Osteoblast (primary cell): ENCODE data around the gene FOXK1. TPM values are rescaled to one million over a fixed set of nuclear protein-coding genes. Genes with fewer than 3 reads are reported as not detected.

ENCODE experiments used
- DNase-seq: peaks from one replicate; pipeline ENCODE4 v3.0.0; 2011; ENCODE audit warnings: low spot score, mixed read lengths; ENCODE audit not compliant: insufficient read length; ENCODE audit errors: missing footprints
- H2AFZ ChIP-seq: 2 replicates; pipeline ENCODE4 v1.6.0; 2011; ENCODE audit warnings: mild to moderate bottlenecking, low read length
- H3K27ac ChIP-seq: 2 replicates; pipeline ENCODE4 v1.5.1; 2011; ENCODE audit warnings: mild to moderate bottlenecking, low read depth, low read length, moderate library complexity
- H3K27me3 ChIP-seq: 2 replicates; pipeline ENCODE4 v1.6.0; 2012; ENCODE audit warnings: mild to moderate bottlenecking, control low read depth, inconsistent platforms, low read length, moderate library complexity; ENCODE audit not compliant: insufficient read depth
- H3K36me3 ChIP-seq: 2 replicates; pipeline ENCODE4 v1.5.1; 2011; ENCODE audit warnings: mild to moderate bottlenecking, low read length, control low read depth, moderate library complexity; ENCODE audit not compliant: insufficient read depth
- H3K4me1 ChIP-seq: 2 replicates; pipeline ENCODE4 v1.5.1; 2011; ENCODE audit warnings: mild to moderate bottlenecking, low read length, control low read depth, moderate library complexity; ENCODE audit not compliant: insufficient read depth
- H3K4me2 ChIP-seq: 2 replicates; pipeline ENCODE4 v1.6.0; 2011; ENCODE audit warnings: mild to moderate bottlenecking, low read length; ENCODE audit not compliant: insufficient read depth
- H3K4me3 ChIP-seq: fragments of 200-600 bp; sonication (generic); 3 replicates; pipeline ENCODE4 v1.5.1; 2012; ENCODE audit warnings: mild to moderate bottlenecking, low read length, inconsistent platforms; ENCODE audit not compliant: insufficient read depth
- H3K79me2 ChIP-seq: 2 replicates; pipeline ENCODE4 v1.6.0; 2012; ENCODE audit warnings: mild to moderate bottlenecking, low read length, control low read depth, inconsistent platforms; ENCODE audit not compliant: insufficient read depth
- H3K9me3 ChIP-seq: 2 replicates; pipeline ENCODE4 v1.5.1; 2011; ENCODE audit warnings: low read depth, low read length, control low read depth
- H4K20me1 ChIP-seq: 2 replicates; pipeline ENCODE4 v1.6.0; 2012; ENCODE audit warnings: mild to moderate bottlenecking, low read length, control low read depth; ENCODE audit not compliant: insufficient read depth
- total RNA-seq: library from RNA; depleted of rRNA; stranded (reverse); fragments of >200 nt; gene quantifications from 2 replicates; pipeline ENCODE4 v1.2.3, GENCODE V29; 2012
- TF ChIP-seq, protein P1 (sequence below): IDR thresholded peaks from 2 replicates; pipeline ENCODE4 v1.5.1; 2011; ENCODE audit warnings: mild to moderate bottlenecking, low read depth, low read length, moderate library complexity; ENCODE audit errors: extremely low read depth

The FOXK1 gene
- total RNA-seq, 1 donor = 31.8 TPM

DNA sequence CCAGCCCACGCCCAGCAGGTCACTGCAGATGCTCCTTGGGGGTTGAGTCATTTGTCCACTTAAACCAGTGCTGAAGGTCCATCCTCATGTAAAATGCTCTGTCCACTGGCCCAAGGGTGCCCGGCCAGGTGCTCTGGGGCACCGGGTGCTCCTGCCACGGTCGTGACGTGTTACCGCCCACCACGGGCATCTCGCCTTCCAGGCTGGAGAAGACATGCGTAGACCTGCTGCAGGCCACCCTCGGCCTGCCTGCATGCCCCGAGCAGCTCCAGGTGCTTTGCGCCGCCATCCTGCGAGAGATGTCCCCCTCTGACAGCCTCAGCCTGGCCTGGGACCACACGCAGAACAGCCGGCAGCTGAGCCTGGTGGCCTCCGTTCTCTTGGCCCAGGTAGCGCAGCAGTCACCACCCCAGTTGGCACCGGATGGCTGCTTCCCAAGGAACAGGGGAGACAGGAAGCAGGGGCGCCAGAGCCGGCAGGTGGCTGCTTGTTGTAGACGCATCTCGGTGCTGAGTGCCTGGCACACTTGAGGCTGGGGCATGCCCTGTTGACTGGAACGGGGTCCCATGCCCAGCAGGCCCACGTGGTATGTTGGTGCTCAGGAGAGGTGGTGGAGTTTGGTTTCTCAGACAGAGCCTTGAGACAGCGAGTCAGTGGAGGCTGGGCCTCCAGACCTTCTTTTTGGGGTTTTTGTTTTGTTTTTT is 99.4 kb downstream of the FOXK1 start:
- no peak for DNase-seq
- peaks cover 50% of the 10 kb centered on the region for H3K36me3 ChIP-seq

DNA sequence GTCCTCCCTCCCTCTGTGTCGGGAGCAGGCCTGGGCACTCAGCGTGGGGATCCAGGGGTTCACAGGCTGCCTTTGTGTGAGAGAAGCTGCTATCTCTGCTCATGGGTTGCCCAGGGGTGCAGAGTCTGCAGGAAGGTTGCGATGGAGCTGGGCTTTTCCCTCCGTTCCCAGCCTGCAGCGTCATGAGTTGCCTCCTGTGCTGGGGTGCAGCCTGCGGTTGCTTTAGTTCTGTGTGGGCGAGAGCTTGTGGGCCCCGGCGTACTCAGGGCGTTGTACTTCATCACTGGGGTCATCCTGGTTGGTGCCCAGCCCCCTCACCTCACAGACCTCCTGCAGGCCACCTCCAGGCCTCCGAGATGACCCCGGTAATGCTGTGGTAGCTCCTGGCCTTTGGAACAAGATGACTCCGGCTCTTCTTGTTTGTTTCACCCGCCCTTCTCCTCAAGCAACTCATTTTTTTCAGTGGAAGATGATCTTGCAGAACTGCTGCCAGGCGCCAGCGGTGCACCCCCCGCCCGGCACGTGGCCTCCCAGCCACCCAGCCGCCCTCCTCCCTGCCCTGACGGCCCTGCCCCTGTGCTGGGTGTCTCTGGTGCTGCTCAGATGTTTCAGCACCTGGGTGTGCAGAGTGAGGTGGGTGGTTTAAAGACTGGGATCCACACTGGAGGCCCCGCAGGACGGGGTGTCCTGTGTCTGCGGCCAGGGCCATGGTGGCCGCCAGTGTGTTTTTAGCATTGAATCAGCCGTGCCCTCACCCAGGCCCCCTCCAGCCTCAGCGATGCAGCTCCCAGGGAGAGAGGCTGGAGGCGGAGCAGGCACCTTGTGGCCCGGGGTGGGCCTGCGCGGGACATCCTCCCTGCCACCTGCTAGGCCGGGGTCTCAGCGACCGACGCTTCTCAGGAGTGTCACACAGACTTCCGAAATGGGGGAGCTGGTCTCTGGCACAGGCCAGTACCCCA is 100.5 kb downstream of the FOXK1 start:
- no peak overlapping the region for H3K4me3 ChIP-seq
- H3K4me2 ChIP-seq = no peak overlapping the region
- peaks cover 44% of the 10 kb centered on the region for H3K79me2 ChIP-seq
- H2AFZ ChIP-seq = no peak overlapping the region
- H3K27me3 ChIP-seq = no peaks in the 10 kb centered on the region
- H3K9me3 ChIP-seq = no peaks in the 10 kb centered on the region
- H3K36me3 ChIP-seq = peaks cover 46% of the 10 kb centered on the region
- no peak overlapping the region for H3K27ac ChIP-seq
- H4K20me1 ChIP-seq = peaks cover 13% of the 10 kb centered on the region
- no peak for DNase-seq
- TF ChIP-seq, protein P1, sequence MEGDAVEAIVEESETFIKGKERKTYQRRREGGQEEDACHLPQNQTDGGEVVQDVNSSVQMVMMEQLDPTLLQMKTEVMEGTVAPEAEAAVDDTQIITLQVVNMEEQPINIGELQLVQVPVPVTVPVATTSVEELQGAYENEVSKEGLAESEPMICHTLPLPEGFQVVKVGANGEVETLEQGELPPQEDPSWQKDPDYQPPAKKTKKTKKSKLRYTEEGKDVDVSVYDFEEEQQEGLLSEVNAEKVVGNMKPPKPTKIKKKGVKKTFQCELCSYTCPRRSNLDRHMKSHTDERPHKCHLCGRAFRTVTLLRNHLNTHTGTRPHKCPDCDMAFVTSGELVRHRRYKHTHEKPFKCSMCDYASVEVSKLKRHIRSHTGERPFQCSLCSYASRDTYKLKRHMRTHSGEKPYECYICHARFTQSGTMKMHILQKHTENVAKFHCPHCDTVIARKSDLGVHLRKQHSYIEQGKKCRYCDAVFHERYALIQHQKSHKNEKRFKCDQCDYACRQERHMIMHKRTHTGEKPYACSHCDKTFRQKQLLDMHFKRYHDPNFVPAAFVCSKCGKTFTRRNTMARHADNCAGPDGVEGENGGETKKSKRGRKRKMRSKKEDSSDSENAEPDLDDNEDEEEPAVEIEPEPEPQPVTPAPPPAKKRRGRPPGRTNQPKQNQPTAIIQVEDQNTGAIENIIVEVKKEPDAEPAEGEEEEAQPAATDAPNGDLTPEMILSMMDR = no peak
- no peaks in the 10 kb centered on the region for H3K4me1 ChIP-seq

More for the DNA sequence above, 99.4 kb downstream of the FOXK1 start:
- peaks cover 19% of the 10 kb centered on the region for H4K20me1 ChIP-seq
- no peaks in the 10 kb centered on the region for H3K27me3 ChIP-seq
- TF ChIP-seq, protein P1 = no peak
- H3K9me3 ChIP-seq = no peaks in the 10 kb centered on the region
- no peak overlapping the region for H2AFZ ChIP-seq
- H3K79me2 ChIP-seq = peaks cover 55% of the 10 kb centered on the region
- peaks cover 6% of the 10 kb centered on the region for H3K4me1 ChIP-seq
- no peak overlapping the region for H3K27ac ChIP-seq
- H3K4me3 ChIP-seq = no peak overlapping the region
- no peak overlapping the region for H3K4me2 ChIP-seq

DNA sequence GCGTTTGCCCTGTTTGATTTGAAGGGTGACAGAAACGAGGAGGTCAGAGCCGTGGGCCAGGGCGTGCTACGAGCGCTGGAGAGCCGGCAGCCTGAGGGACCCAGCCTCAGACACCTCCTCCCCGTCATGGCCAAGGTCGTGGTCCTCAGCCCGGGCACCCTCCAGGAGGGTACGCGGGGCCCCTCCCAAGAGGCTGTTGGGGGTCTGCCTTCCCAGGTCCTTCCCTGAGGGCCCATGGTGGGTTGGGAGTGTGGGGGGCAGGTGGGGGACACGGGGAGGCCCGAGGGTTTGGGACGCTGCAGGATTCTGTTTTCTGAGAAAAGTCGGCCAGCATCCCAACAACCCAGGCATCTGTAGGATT is 101.2 kb downstream of the FOXK1 start:
- H3K27ac ChIP-seq = no peak overlapping the region
- H2AFZ ChIP-seq = no peak overlapping the region
- peaks cover 38% of the 10 kb centered on the region for H3K79me2 ChIP-seq
- peaks cover 41% of the 10 kb centered on the region for H3K36me3 ChIP-seq
- H3K4me2 ChIP-seq = no peak overlapping the region
- no peaks in the 10 kb centered on the region for H3K4me1 ChIP-seq
- TF ChIP-seq, protein P1 = no peak
- no peak overlapping the region for H3K4me3 ChIP-seq
- peaks cover 6% of the 10 kb centered on the region for H4K20me1 ChIP-seq
- no peaks in the 10 kb centered on the region for H3K9me3 ChIP-seq
- no peak for DNase-seq
- H3K27me3 ChIP-seq = no peaks in the 10 kb centered on the region
